ENCODE measurements around the gene WAPL.

DNA sequence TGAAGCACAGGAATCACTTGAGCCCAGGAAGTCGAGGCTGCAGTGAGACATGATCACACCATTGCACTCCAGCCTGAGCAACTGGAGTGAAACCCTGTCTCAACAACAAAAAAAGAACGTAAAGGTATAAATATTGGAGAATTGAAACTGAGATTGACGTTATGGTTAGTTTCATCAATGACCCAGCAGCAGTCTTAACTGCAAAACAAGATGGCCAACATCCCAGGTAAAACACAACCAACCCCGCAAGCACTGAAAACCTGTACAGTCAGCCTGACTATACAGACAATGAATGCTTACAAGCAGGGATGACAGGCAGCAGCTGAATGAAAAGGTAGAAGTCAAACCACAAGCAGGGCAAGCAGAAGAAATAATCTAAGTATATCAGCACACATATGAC lies 34.7 kb downstream of the WAPL start:
- TF ChIP-seq, protein P1, sequence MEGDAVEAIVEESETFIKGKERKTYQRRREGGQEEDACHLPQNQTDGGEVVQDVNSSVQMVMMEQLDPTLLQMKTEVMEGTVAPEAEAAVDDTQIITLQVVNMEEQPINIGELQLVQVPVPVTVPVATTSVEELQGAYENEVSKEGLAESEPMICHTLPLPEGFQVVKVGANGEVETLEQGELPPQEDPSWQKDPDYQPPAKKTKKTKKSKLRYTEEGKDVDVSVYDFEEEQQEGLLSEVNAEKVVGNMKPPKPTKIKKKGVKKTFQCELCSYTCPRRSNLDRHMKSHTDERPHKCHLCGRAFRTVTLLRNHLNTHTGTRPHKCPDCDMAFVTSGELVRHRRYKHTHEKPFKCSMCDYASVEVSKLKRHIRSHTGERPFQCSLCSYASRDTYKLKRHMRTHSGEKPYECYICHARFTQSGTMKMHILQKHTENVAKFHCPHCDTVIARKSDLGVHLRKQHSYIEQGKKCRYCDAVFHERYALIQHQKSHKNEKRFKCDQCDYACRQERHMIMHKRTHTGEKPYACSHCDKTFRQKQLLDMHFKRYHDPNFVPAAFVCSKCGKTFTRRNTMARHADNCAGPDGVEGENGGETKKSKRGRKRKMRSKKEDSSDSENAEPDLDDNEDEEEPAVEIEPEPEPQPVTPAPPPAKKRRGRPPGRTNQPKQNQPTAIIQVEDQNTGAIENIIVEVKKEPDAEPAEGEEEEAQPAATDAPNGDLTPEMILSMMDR (IDR thresholded peaks at IDR 0.05), result no peak
- TF ChIP-seq POLR2A (IDR thresholded peaks at IDR 0.05), result no peak

Data from heart left ventricle (tissue), 13 donors.